H9 (cell line): ENCODE results near the gene TAOK3. TPM values are rescaled to one million over a fixed set of nuclear protein-coding genes. Genes with fewer than 3 reads are reported as not detected.

Experiments
- DNase-seq: peaks from one replicate; pipeline ENCODE4 v3.0.0-alpha.2; 2017
- H2AFZ ChIP-seq: one replicate; pipeline ENCODE4 v1.6.1; 2013; ENCODE audit warnings: mild to moderate bottlenecking, low read length, control low read depth, moderate library complexity
- H2AK5ac ChIP-seq: 2 replicates; pipeline ENCODE4 v1.6.1; 2013; ENCODE audit warnings: low read length, control low read depth, mixed read lengths; ENCODE audit not compliant: insufficient read length
- H2BK120ac ChIP-seq: one replicate; pipeline ENCODE4 v1.6.1; 2013; ENCODE audit warnings: low read depth, mild to moderate bottlenecking, low read length, control low read depth, inconsistent platforms; ENCODE audit not compliant: poor library complexity, severe bottlenecking
- H2BK12ac ChIP-seq: 2 replicates; pipeline ENCODE4 v1.6.1; 2013; ENCODE audit warnings: low read length, control low read depth, mixed read lengths, low read depth; ENCODE audit not compliant: insufficient read length
- H2BK15ac ChIP-seq: 2 replicates; pipeline ENCODE4 v1.6.1; 2013; ENCODE audit warnings: low read depth, low read length, control low read depth
- H2BK20ac ChIP-seq: one replicate; pipeline ENCODE4 v1.6.1; 2013; ENCODE audit warnings: low read depth, mild to moderate bottlenecking, low read length, control low read depth, inconsistent platforms; ENCODE audit not compliant: poor library complexity, severe bottlenecking
- H2BK5ac ChIP-seq: 2 replicates; pipeline ENCODE4 v1.6.1; 2013; ENCODE audit warnings: low read length, control low read depth, mixed read lengths; ENCODE audit not compliant: insufficient read length
- H3K14ac ChIP-seq: 2 replicates; pipeline ENCODE4 v1.6.1; 2013; ENCODE audit warnings: low read length, control low read depth; ENCODE audit not compliant: insufficient read depth
- H3K18ac ChIP-seq: 2 replicates; pipeline ENCODE4 v1.6.1; 2013; ENCODE audit warnings: low read depth, mild to moderate bottlenecking, mixed read lengths, low read length, control low read depth; ENCODE audit not compliant: insufficient read length
- H3K23ac ChIP-seq: 2 replicates; pipeline ENCODE4 v1.6.1; 2013; ENCODE audit warnings: low read length, control low read depth, mixed read lengths, low read depth; ENCODE audit not compliant: insufficient read length
- H3K23me2 ChIP-seq: 2 replicates; pipeline ENCODE4 v1.6.1; 2013; ENCODE audit warnings: low read depth, mild to moderate bottlenecking, mixed read lengths, low read length, control low read depth; ENCODE audit not compliant: insufficient read length, poor library complexity, severe bottlenecking
- H3K27ac ChIP-seq: 2 replicates; pipeline ENCODE4 v1.5.1; 2013; ENCODE audit warnings: low read length, control low read depth, mixed read lengths, low read depth; ENCODE audit not compliant: insufficient read length
- H3K27me3 ChIP-seq: 2 replicates; pipeline ENCODE4 v1.6.1; 2013; ENCODE audit warnings: low read length, control low read depth, inconsistent platforms; ENCODE audit not compliant: insufficient read depth
- H3K4ac ChIP-seq: 2 replicates; pipeline ENCODE4 v1.6.1; 2013; ENCODE audit warnings: low read depth, mild to moderate bottlenecking, control low read depth, inconsistent platforms, low read length, moderate library complexity
- H3K4me1 ChIP-seq: 2 replicates; pipeline ENCODE4 v1.6.1; 2013; ENCODE audit warnings: low read length, control low read depth, inconsistent platforms; ENCODE audit not compliant: insufficient read depth
- H3K4me2 ChIP-seq: 2 replicates; pipeline ENCODE4 v1.6.1; 2013; ENCODE audit warnings: low read length, control low read depth, mixed read lengths; ENCODE audit not compliant: insufficient read length, insufficient read depth
- H3K56ac ChIP-seq: 2 replicates; pipeline ENCODE4 v1.6.1; 2013; ENCODE audit warnings: low read depth, mild to moderate bottlenecking, mixed read lengths, low read length, control low read depth; ENCODE audit not compliant: insufficient read length
- H3K79me1 ChIP-seq: 2 replicates; pipeline ENCODE4 v1.6.1; 2013; ENCODE audit warnings: low read depth, mild to moderate bottlenecking, moderate library complexity, low read length, control low read depth, inconsistent platforms; ENCODE audit not compliant: insufficient read depth, poor library complexity, severe bottlenecking
- H3K79me2 ChIP-seq: 2 replicates; pipeline ENCODE4 v1.6.1; 2013; ENCODE audit warnings: low read length, control low read depth, inconsistent platforms; ENCODE audit not compliant: insufficient read depth
- H3K9ac ChIP-seq: 2 replicates; pipeline ENCODE4 v1.6.1; 2013; ENCODE audit warnings: low read length, control low read depth, mixed read lengths; ENCODE audit not compliant: insufficient read length; ENCODE audit errors: extremely low read depth
- H3K9me3 ChIP-seq: one replicate; pipeline ENCODE4 v1.6.1; 2013; ENCODE audit warnings: low read depth, low read length, inconsistent platforms; ENCODE audit not compliant: control insufficient read depth
- H3T11ph ChIP-seq: one replicate; pipeline ENCODE4 v1.6.1; 2013; ENCODE audit warnings: mild to moderate bottlenecking, low read length, control low read depth, inconsistent platforms
- H4K20me1 ChIP-seq: one replicate; pipeline ENCODE4 v1.6.1; 2013; ENCODE audit not compliant: control insufficient read depth, insufficient read length, insufficient read depth
- H4K5ac ChIP-seq: 2 replicates; pipeline ENCODE4 v1.6.1; 2013; ENCODE audit warnings: low read depth, mild to moderate bottlenecking, mixed read lengths, low read length, control low read depth; ENCODE audit not compliant: insufficient read length
- H4K8ac ChIP-seq: replicated peaks from 2 replicates; pipeline ENCODE4 v1.6.1; 2013; ENCODE audit warnings: low read length, control low read depth, mixed read lengths, low read depth; ENCODE audit not compliant: insufficient read length
- H4K91ac ChIP-seq: 2 replicates; pipeline ENCODE4 v1.6.1; 2013; ENCODE audit warnings: low read depth, mild to moderate bottlenecking, moderate library complexity, mixed read lengths, low read length, control low read depth; ENCODE audit not compliant: insufficient read length
- H3K27ac Mint-ChIP-seq, 3 experiments: 2 replicates in 2 of 3; 3 replicates in 1 of 3; pipeline ENCODE4 v1.8.0; 2020 to 2021; ENCODE audit warnings: mixed read lengths in 3 of 3, mild to moderate bottlenecking in 1 of 3, moderate library complexity in 1 of 3
- H3K27me3 Mint-ChIP-seq: 2 replicates; pipeline ENCODE4 v1.8.0; 2021; ENCODE audit warnings: low read depth, mild to moderate bottlenecking, moderate library complexity, mixed read lengths
- H3K36me3 Mint-ChIP-seq, 3 experiments: 2 replicates in 2 of 3; 3 replicates in 1 of 3; pipeline ENCODE4 v1.8.0; 2020 to 2021; ENCODE audit warnings: low read depth in 3 of 3, mixed read lengths in 3 of 3; ENCODE audit not compliant: insufficient read depth in 1 of 3
- H3K4me1 Mint-ChIP-seq, 2 experiments: 2 replicates each; pipeline ENCODE4 v1.8.0; 2020; ENCODE audit warnings: mixed read lengths in 2 of 2
- H3K4me3 Mint-ChIP-seq, 2 experiments: 2 replicates in 1 of 2; 3 replicates in 1 of 2; pipeline ENCODE4 v1.8.0; 2020 to 2021; ENCODE audit warnings: mild to moderate bottlenecking in 2 of 2, mixed read lengths in 2 of 2, moderate library complexity in 1 of 2
- H3K9me3 Mint-ChIP-seq, 2 experiments: 2 replicates in 1 of 2; 3 replicates in 1 of 2; pipeline ENCODE4 v1.8.0; 2020; ENCODE audit warnings: mild to moderate bottlenecking in 2 of 2, mixed read lengths in 2 of 2, moderate library complexity in 1 of 2
- WGBS: extraction: QIAGEN DNeasy Blood & Tissue Kit; methylation state at CpG from one replicate; pipeline ENCODE4 v1.1.7; 2013; ENCODE audit warnings: missing lambda C conversion rate, low lambda C conversion rate, mixed read lengths; ENCODE audit not compliant: insufficient read length; ENCODE audit errors: extremely low coverage; 5-methylcytosine and 5-hydroxymethylcytosine counted together
- total RNA-seq: library from RNA; stranded (reverse); gene quantifications from 2 replicates; pipeline ENCODE4 v1.2.1, GENCODE V29; 2021
- TF ChIP-seq, protein P1 (sequence below): fragments of 200-600 bp; sonication (generic); conservative IDR thresholded peaks from 3 replicates; pipeline ENCODE4 v1.8.0; 2021; ENCODE audit warnings: antibody characterized with exemption, mild to moderate bottlenecking

Gene TAOK3
- total RNA-seq, 1 experiment from 2014 or later, result 5.2 TPM

- H3K36me3 Mint-ChIP-seq, result peaks cover 65 to 92% (median 75%) of the 10 kb centered on the region in 3 experiments
Measured at GRCh38 chr12:118140825-118141224, 231.9 kb downstream of the TAOK3 start.

More at GRCh38 chr12:118140825-118141224, 231.9 kb downstream of the TAOK3 start:
- Histone ChIP-seq H2BK12ac (no peak overlapping the region), H3K56ac (no peak overlapping the region), H3K4me2 (no peak overlapping the region), H3K79me1 (peaks cover 15% of the 10 kb centered on the region), H2BK20ac (no peak overlapping the region), H2AFZ (no peak overlapping the region), H3K27ac (no peak overlapping the region), H3K23ac (no peak overlapping the region), H3K18ac (no peak overlapping the region), H3K9ac (no peak overlapping the region), H2AK5ac (no peak overlapping the region), H2BK120ac (no peak overlapping the region), H3K14ac (no peak overlapping the region), H4K91ac (no peak overlapping the region), H2BK5ac (no peak overlapping the region), H3K27me3 (no peaks in the 10 kb centered on the region), H3K79me2 (peaks cover 16% of the 10 kb centered on the region; the same call in 1 of the 2 replicates), H3K9me3 (no peaks in the 10 kb centered on the region), H4K8ac (no peak overlapping the region), H3T11ph (no peak overlapping the region), H2BK15ac (no peak overlapping the region), H4K5ac (no peak overlapping the region), H3K23me2 (peaks cover 7% of the 10 kb centered on the region), H4K20me1 (no peaks in the 10 kb centered on the region), H3K4me1 (no peaks in the 10 kb centered on the region), H3K4ac (no peak overlapping the region)
- Mint-ChIP-seq H3K9me3 (no peaks in the 10 kb centered on the region), H3K4me1 (peaks cover 8 to 10% of the 10 kb centered on the region in 2 experiments), H3K27me3 (no peaks in the 10 kb centered on the region), H3K4me3 (no peak overlapping the region), H3K27ac (no peak overlapping the region)
- TF ChIP-seq, protein P1, sequence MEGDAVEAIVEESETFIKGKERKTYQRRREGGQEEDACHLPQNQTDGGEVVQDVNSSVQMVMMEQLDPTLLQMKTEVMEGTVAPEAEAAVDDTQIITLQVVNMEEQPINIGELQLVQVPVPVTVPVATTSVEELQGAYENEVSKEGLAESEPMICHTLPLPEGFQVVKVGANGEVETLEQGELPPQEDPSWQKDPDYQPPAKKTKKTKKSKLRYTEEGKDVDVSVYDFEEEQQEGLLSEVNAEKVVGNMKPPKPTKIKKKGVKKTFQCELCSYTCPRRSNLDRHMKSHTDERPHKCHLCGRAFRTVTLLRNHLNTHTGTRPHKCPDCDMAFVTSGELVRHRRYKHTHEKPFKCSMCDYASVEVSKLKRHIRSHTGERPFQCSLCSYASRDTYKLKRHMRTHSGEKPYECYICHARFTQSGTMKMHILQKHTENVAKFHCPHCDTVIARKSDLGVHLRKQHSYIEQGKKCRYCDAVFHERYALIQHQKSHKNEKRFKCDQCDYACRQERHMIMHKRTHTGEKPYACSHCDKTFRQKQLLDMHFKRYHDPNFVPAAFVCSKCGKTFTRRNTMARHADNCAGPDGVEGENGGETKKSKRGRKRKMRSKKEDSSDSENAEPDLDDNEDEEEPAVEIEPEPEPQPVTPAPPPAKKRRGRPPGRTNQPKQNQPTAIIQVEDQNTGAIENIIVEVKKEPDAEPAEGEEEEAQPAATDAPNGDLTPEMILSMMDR, result no peak
- no CpG with 5 or more reads among the region's 8 CpGs for WGBS
- DNase-seq, result no peak
